Right ventricle myocardium inferior (tissue), 1 donor: ENCODE data around the gene ZFP36L1. TPM values are rescaled to one million over a fixed set of nuclear protein-coding genes. Genes with fewer than 3 reads are reported as not detected.

ENCODE experiments used
- ATAC-seq: fragments of 200-7000 bp; cut with Tn5 transposase; one replicate; pipeline ENCODE4 v1.9.1; 2020; ENCODE audit warnings: mild to moderate bottlenecking, moderate library complexity
- DNase-seq: peaks from one replicate; pipeline ENCODE4 v3.0.0; 2021; ENCODE audit errors: missing footprints
- intact Hi-C: fragments of 100-400 bp; cut with DNase I; formaldehyde crosslinking; loops from one replicate; pipeline ENCODE4 v1.11.0; 2022
- long read RNA-seq: library from polyadenylated mRNA; unstranded; transcript quantifications from one replicate; pipeline ENCODE4 v2.0.0, GENCODE V29; 2021
- total RNA-seq: library from RNA; stranded (reverse); fragmentation: NEBNext Ultra II Directional; extraction: Animal tissue kit (Norgen Biotek cat#: 25700); gene quantifications from one replicate; pipeline ENCODE4 v1.2.1, GENCODE V29; 2021
- donor health status: DM: no; HTN: yes; CAD: no; lungs with severe emphysema.

Gene ZFP36L1, protein sequence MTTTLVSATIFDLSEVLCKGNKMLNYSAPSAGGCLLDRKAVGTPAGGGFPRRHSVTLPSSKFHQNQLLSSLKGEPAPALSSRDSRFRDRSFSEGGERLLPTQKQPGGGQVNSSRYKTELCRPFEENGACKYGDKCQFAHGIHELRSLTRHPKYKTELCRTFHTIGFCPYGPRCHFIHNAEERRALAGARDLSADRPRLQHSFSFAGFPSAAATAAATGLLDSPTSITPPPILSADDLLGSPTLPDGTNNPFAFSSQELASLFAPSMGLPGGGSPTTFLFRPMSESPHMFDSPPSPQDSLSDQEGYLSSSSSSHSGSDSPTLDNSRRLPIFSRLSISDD
- total RNA-seq: 46.6 TPM
- long read RNA-seq, transcript ZFP36L1-202 (2 exons, 3,190 nt): major isoform, 8 of 14 reads
- long read RNA-seq, partial matches to known transcripts: 0 of 14 reads
- long read RNA-seq, other reads (novel, unspliced or antisense): 6 of 14 reads

- peak; percentile 68 for ATAC-seq
- peak; percentile 98 for DNase-seq
- intact Hi-C loops: loop anchor here (1.0 to 10.0 kb wide), 5 partner anchors 21 to 547 kb away; no protein-coding TSS in a partner anchor
These were observed at the start of gene ZFP36L1 for GRCh38 chr14:68792979-68793733. TSS of gene ZFP36L1 (minus strand) at chr14:68793067. CDS start at chr14:68792938, 129 bp downstream.

GRCh38 chr14:68842298-68842697, 49.4 kb upstream of the ZFP36L1 start:
- intact Hi-C loops: loop anchor here (5.0 kb wide), 1 partner anchor 960 kb away; no protein-coding TSS in a partner anchor
- DNase-seq: no peak
- ATAC-seq: no peak

- intact Hi-C loops: loop anchor here (5.0 kb wide), 1 partner anchor 959 kb away; no protein-coding TSS in a partner anchor
- no peak for ATAC-seq
- DNase-seq: no peak
These were observed 48.3 kb upstream of the ZFP36L1 start for GRCh38 chr14:68841016-68841809.

DNA sequence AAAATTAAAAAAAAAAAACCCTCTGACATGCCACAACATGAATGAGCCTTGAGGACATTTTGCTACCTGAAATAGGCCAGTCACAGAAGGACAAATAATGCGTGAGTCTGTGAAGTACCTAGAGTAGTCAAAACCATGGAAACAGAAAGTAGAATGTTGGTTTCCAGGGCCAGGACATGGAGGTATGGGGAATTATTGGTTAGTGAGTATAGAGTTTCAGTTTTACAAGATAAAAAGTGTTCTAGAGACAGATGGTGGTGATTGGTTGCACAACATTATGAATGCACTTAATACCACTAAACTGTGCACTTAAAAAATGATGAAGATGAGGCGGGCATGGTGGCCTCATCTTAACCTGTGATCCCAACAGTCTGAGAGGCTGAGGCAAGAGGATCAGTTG, 47.6 kb upstream of the ZFP36L1 start:
- intact Hi-C loops: loop anchor here (5.0 kb wide), 1 partner anchor 958 kb away; no protein-coding TSS in a partner anchor

GRCh38 chr14:68836082-68836481, 43.2 kb upstream of the ZFP36L1 start:
- intact Hi-C loops: no loop called here
- no peak for DNase-seq
- ATAC-seq: no peak

More for the DNA sequence above, 47.6 kb upstream of the ZFP36L1 start:
- no peak for DNase-seq
- no peak for ATAC-seq

- ATAC-seq (no peak), DNase-seq (no peak)
- intact Hi-C loops: no loop called here
These were observed 41.9 kb upstream of the ZFP36L1 start for GRCh38 chr14:68834816-68835215.

DNA sequence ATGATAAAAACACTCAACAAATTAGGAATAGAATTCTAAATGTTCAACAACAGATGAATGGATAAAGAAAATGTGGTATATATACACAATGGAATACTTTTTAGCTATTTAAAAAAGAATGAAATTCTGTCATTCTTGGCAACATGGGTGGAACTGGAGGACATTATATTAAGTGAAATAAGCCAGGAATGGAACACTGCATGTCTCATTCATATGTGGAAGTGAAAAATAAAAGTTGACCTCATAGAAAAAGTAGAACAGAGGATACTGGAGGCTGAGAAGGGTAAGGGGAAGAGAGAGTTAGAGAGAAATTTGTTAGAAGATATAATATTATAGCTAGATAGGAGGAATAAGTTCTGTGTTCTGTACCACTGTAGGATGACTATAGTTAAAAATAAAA, 35.8 kb upstream of the ZFP36L1 start:
- ATAC-seq (no peak), DNase-seq (no peak)
- intact Hi-C loops: loop anchor here (5.0 kb wide), 1 partner anchor 991 kb away; no protein-coding TSS in a partner anchor

DNA sequence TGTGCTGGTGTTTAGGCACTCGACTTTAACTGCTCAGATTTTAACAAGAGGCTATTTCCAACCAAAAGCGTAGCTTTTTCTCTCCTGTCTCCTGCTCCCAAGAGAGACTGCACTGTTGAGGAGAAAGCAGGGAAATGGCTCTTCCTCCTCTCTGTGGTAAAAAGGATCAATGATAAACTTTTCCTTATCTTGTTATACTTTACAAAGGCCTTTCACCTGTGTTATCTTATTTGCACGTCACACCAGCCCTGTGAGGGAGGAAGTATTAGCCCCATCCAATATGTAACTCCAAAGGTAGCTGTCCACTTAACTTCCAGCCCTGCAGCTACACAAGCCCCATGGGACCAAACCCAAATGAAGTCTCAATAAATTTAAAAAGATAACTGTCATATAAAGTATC, 32.9 kb upstream of the ZFP36L1 start:
- no peak for DNase-seq
- intact Hi-C loops: loop anchor here (5.0 kb wide), 1 partner anchor 988 kb away; no protein-coding TSS in a partner anchor
- no peak for ATAC-seq

DNA sequence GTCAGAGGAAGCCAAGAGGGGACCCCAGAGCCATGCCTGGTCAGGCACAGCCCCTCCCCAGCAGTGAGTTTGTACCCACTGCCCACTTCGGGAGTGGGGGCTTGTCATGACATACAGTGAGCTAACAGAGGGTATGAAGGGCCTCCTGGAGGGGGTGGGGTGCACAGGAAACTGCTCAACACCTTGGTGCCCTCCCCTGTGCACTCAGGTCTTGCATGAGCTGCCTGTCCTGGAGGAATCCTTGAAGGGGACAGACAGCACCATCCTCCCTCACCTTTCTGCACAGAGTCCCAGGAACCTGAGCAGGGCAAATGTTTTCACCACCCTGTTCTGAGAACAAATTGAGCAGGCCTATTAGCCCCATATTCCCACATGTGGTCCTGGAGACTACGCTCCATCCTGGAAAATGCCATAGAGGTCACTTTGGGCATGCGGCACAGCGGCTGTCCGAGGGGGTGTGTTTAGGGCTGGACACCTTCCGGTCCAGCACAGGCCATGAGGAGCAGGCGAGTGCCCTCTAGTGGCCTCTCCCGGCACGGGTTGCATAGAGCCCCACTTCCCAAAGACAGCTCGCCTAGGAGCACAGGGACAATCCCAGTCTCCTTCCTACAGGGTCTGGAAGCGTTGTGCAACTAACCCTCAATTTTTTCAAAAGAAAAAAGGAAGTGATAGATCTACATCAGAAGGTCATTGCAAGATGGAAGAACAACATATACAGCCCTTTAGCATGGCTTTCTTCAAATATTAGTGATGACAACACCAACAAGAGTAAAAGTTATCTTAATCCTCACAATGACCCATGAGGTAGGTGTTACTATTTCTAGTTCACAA, 31.9 kb upstream of the ZFP36L1 start:
- DNase-seq (peak; percentile 94), ATAC-seq (peak; percentile 96)
- intact Hi-C loops: loop anchor here (5.0 kb wide), 1 partner anchor 987 kb away; no protein-coding TSS in a partner anchor

- intact Hi-C loops: no loop called here
- DNase-seq (no peak), ATAC-seq (no peak)
These were observed 31.3 kb upstream of the ZFP36L1 start for GRCh38 chr14:68824207-68824516.

GRCh38 chr14:68823434-68824206, 30.8 kb upstream of the ZFP36L1 start:
- intact Hi-C loops: no loop called here
- ATAC-seq: no peak
- DNase-seq: no peak

DNA sequence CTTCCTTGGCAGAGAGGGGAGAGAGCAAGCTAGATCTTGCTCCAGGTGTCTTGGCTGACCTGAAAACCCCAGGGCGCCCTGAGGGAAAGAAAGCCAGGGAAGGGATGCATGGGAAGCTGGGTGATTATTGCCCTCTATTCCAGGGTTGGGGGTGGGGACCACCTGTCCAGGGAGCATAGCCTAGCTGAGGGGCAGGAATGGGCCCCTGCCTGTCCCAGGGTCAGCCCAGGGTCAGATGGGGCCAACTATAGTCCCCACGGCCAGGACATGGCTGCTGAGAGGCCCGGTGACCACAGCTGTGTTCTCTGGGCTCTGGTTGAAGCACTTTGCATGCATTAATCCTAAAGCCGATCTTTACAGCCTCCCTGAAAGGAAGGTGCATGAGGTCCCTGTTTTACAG, 30.1 kb upstream of the ZFP36L1 start:
- ATAC-seq (no peak), DNase-seq (no peak)
- intact Hi-C loops: no loop called here

DNA sequence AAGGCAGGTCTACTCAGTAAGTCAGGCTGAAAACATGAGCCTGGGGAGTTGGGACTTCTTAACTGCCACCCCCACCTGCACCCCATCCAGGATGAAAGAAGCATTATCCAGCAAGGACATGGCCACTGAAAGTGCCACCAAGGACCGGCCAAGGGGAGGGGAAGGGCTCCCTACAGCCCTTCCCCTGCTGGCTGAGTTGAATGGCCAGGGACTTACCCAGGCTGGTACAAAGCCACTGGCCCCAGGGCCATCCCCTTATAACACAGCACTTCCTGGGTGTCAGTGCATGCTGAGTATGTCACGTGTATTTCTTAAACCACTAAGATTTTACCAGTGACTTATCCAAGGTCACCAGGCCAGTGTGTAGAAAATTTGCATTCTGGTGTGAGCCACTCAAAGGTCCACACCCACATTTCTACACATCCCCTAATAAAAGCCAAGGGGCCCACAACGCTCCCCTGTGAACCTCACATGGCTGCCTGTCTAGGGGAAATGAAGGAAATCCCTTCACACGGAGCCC, 29.3 kb upstream of the ZFP36L1 start:
- no peak for ATAC-seq
- intact Hi-C loops: no loop called here
- no peak for DNase-seq

- intact Hi-C loops: no loop called here
- no peak for DNase-seq
- no peak for ATAC-seq
These were observed 28.3 kb upstream of the ZFP36L1 start for GRCh38 chr14:68820999-68821683.

- no peak for ATAC-seq
- no peak for DNase-seq
- intact Hi-C loops: no loop called here
These were observed 27.7 kb upstream of the ZFP36L1 start for GRCh38 chr14:68820536-68820935.

- DNase-seq (no peak), ATAC-seq (no peak)
- intact Hi-C loops: no loop called here
These were observed 27.3 kb upstream of the ZFP36L1 start for GRCh38 chr14:68820119-68820518.
